GM19455 (cell line): ENCODE data around the gene LRRC3C.
A peak's percentile ranks its signal among the peaks of the same experiment; 100 is the strongest.

Experiments
- ATAC-seq: cut with Tn5 transposase; IDR thresholded peaks from one replicate; pipeline ENCODE4 v1.9.1; 2021; ENCODE audit not compliant: unreplicated experiment

LRRC3C gene

DNA sequence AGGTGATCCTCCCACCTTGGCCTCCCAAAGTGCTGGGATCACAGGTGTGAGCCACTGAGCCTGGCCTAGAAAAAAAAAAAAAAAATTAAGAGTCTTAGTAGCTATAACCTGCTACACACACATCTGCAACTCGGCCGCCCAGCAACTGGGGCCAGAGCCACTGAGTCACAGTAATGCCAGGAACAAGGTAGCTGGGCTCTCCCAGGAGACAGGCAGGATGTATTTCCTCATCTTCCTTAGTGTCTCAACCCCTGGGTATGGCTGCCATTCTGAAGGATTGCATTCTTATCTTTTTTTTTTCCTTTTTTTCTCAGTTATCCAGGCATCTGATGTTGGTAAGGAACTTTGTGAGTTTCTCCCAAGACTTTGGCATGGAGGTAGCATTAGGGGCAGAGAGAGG is 46.0 kb downstream of the LRRC3C start:
- no peak for ATAC-seq

DNA sequence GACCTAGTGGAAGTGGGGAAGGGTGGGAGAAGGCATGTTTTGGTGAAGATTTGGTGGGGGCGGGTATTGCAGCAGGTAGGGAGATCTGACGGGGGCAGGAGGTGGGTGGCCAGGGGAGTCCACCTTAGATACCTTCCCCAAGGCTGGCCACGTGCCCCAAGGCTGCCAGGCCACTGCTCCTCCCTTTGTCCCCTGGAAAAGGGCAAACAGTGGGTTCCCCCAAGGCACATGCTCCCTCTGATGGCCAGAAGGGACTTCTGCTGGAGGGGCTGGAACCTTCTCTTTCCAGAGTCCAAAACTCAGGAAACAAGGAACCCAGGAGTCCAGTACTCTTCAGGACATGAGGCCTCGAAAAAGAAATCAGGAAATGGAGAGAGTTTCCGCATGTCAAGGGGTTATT is 46.9 kb downstream of the LRRC3C start:
- ATAC-seq = no peak

GRCh38 chr17:39975801-39976200 is 48.3 kb downstream of the LRRC3C start:
- no peak for ATAC-seq

DNA sequence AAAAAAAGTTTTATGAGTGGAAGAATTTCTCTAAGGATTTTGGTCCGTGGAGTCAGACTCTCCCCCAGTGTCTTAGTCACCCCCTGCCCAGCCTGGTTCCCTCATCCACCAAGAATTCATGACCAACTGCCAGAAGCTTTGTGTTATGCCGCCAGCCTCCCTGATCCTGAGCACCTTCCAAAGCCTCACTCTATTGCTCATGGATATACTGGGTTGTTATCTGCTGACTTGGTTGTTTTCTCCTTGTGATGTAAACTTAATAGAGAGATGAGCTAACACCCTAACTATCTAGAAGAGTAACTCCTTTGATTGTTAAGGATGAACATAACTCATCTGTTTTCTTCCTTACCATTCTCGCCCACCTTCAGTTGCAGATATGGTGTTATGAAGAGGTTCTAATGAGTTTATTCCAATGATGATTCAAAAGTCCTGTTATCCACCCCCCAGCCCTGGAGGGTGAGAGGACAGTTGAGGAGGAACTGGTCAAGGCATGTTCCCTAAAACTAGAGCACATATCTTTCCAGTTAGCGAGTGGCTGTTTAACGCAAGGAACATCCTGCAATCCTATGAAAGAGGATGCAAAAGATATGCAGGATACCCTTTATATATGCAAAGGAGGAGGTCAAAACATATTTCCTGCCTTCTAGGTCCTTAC is 51.6 kb downstream of the LRRC3C start:
- no peak for ATAC-seq

GRCh38 chr17:39979893-39980350 is 52.4 kb downstream of the LRRC3C start:
- peak; percentile 16 for ATAC-seq

- ATAC-seq = peak; percentile 91
Measured at GRCh38 chr17:39980351-39981206, 53.0 kb downstream of the LRRC3C start, which contains the start of gene PSMD3. Gene PSMD3 (plus strand): TSS chr17:39980807. CDS start chr17:39980971, 164 bp downstream.

GRCh38 chr17:39981207-39981741 is 53.7 kb downstream of the LRRC3C start:
- ATAC-seq = no peak

GRCh38 chr17:39981766-39982375 is 54.3 kb downstream of the LRRC3C start:
- ATAC-seq = no peak

GRCh38 chr17:39988206-39988810 is 60.8 kb downstream of the LRRC3C start:
- ATAC-seq = no peak

DNA sequence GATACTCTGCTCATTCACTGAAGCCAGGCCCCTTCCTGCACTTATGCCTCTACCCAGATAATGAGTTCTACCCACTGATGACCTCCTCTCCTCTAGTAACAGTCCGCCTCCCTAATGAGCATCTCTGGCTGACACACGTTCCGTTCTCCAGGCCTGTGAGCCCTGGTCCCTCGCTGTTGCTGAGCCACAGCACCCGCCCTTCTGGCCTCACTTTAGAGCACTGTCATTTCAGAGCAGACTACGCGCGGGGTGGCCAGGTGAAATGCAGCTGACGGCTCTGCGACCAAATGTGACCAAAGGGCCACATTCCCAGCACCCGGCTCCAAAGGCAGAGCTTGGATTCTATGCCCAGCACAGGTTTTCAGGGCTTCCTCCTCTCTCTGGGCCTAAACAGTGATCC is 66.9 kb downstream of the LRRC3C start:
- ATAC-seq = no peak
